NCI-H345 treated with DMSO at 0.1 percent for 48 hours (cell line): ENCODE data around the gene MED13L.
"Not testable (repeated sequence)": the region's sequence is repeated elsewhere in the genome, so short reads cannot be mapped to it uniquely, and the experiment has no call there.

Experiments used
- DNase-seq: peaks from one replicate; lab custom pipeline; 2025; ENCODE audit not compliant: unreplicated experiment; lab: John Stamatoyannopoulos, UW

The MED13L gene

DNA sequence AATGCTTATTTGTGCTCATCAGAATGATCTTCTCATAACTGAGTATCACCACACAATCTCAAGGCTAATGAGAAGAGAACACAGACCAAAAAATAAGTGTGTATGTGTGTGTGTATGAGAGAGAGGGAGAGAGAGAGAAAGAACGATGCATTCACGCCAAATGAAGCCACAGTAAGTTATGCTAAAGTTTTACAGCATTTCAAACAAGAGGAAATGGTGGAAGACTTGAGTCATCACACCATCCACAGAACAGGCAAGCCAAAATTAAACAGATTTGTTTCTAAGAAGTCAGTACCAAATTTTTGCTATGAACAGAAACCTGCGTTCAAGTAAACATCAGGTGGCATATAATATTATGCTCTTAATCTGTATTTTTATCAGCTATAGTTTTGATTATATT, 141.2 kb downstream of the MED13L start:
- no peak for DNase-seq

DNA sequence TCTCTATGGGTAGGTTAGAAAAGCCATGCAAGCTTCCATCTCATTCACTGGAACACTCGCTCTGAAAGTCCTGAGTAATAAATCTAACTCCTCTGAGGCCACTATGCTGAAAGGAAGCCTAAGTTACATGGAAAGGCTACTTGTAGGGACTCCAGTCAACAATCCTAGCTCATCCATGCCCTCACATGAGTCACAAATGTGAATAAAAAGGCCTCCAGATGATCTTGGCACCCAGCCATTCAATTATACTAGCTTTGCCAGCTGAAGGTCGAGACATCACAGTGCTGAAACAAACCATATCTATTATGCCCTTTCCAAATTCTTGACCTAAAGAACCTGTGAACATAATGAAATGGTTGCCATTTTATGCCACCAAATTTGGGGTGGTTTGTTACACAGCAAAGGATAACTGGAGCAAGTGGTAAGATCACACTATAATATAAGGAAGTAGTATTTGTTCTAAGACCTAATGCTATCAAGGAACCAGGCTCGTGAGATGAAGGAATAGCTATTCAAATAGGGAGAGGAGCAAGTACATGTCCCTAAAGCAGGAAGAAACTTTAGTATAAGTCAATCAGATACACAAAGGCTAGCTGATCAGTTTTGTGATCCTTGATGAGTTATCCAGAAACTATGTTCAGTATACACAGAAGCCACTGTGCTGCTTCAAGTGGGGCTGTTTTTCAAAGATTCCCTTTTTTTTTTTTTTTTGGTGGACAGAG, 142.1 kb downstream of the MED13L start:
- peak; percentile 19 for DNase-seq

- DNase-seq, result no peak
Measured at GRCh38 chr12:116133636-116134214, 143.8 kb downstream of the MED13L start.

GRCh38 chr12:116133149-116133548, 144.3 kb downstream of the MED13L start:
- no peak for DNase-seq

GRCh38 chr12:116131987-116132386, 145.5 kb downstream of the MED13L start:
- not testable (repeated sequence) for DNase-seq

DNA sequence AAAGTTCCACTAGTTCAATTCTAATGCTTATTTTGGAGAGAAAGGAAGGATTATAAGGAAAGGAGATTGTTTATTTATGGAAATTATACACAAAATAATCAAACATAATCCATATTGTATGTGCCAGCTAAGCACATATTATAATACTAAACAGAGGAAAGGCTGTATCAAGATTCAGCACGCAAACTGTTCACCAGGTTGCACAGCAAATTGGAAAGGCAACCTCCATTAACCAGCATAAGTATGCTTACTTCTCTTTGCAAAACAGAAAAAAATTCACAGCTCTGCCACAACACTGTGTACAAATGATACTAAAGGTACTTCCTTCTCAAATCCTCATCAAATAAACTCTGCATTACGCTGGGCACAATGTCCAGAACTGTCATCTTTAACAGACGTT, 146.3 kb downstream of the MED13L start:
- no peak for DNase-seq

DNA sequence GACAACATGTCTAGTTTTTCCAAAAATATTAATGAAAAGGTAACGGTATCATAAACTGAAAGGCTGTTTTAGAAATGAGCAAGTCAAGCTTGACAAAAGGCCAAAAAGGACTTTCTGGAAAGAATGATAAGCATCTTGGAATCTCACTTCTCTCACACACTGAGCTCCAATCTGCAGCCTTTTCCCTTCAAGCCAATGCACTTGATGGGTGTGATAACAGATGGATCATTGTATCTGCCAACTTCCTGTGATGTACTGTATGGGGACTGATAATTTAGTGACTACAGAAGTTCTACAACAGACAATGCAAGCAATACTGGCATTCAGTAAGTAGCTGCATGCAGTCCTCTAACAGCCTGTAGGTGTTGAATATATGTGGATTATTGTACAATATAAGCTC, 147.1 kb downstream of the MED13L start:
- no peak for DNase-seq

- no peak for DNase-seq
Measured at GRCh38 chr12:116128779-116129178, 148.7 kb downstream of the MED13L start.

GRCh38 chr12:116127859-116128258, 149.6 kb downstream of the MED13L start:
- DNase-seq, result no peak

- DNase-seq, result no peak
Measured at GRCh38 chr12:116126610-116127009, 150.9 kb downstream of the MED13L start.

GRCh38 chr12:116125956-116126566, 151.4 kb downstream of the MED13L start:
- DNase-seq, result no peak

DNA sequence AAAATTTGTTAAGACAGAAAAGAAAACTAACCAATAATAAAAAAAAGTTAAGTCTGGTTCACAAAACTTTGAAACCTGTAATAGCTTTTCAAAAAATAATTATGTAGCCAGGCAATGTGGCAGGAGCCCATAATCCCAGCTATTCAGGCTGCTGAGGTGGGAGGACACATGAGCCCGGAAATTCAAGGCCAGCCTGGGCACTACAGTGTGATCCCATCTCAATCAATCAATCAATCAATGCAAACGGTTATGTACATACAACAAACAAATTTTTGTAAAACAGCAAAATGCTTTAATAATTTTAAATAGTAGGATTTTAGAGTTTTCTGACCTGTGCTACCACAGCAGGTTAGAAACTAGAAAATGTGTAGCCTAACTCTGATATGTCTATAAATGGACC, 152.4 kb downstream of the MED13L start:
- no peak for DNase-seq

GRCh38 chr12:116123451-116124258, 153.8 kb downstream of the MED13L start:
- DNase-seq, result peak; percentile 92

- DNase-seq, result no peak
Measured at GRCh38 chr12:116122628-116123027, 154.9 kb downstream of the MED13L start.

DNA sequence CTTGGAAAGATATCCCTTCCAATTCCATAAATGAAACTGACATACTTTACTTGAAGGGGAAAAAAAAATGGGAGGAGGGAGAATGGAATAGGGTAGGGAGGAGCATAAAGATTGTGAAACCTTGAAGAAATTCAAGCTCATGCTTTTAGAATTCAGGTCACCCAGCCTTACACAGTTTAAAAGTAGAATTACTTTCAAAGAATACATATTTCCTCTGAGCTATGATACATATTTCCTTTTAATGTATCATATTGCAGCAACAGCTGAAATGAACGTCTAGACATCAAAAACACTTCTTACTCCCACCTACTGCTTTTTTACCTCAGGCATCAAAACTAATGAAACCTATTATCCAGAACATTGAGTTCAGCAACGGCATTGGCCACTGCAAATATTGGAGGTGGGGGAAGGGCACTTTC, 156.0 kb downstream of the MED13L start:
- no peak for DNase-seq

- DNase-seq, result no peak
Measured at GRCh38 chr12:116116650-116117424, 160.7 kb downstream of the MED13L start.

- no peak for DNase-seq
Measured at GRCh38 chr12:116113398-116114130, 163.9 kb downstream of the MED13L start.

DNA sequence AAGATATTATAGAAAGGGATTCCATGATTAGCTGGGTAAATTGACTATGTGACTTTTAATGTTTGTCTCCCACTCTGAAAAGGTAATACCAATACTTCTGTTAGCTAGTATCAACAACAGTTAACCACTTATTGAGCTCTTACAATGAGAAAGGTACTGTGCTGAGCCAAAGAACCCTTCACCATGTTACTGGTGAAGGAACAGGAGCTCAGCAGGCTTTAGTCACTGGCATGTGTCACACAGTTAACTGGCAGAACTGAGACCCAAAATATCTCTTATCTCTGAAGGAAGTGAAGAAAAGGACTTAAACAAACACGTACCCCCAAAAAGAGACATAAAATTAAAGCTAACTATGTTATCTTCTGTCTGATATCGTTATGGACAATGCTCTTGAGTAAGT, 170.6 kb downstream of the MED13L start:
- DNase-seq, result no peak

DNA sequence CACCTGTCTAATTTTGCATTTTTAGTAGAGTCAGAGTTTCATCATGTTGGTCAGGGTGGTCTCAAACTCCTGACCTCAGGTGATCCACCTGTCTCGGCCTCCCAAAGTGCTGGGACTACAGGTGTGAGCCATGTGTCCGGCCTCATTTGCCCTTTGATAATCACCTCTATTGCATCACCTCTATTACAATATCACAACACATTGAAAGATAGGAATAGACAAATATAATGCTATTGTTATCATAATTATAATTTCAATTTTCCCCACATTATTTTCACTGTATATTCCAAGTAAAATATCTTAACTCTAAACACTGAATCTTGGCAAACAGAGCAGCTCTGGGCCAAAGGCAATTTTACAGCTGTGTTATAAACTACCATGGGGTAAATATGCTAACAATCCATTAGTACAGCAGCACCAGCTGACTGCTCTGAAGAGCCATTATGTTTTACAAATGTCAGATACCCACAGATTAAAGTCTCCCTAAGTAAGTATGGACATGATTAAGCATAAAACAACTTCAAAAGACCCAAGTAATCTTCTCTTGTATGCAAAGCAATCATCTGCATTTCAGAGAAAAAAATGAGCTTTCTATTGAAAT, 173.2 kb downstream of the MED13L start:
- no peak for DNase-seq

- DNase-seq, result no peak
Measured at GRCh38 chr12:116101991-116102390, 175.5 kb downstream of the MED13L start.
